ENCODE measurements around the gene EXOC6B. TPM values are rescaled to one million over a fixed set of nuclear protein-coding genes. Genes with fewer than 3 reads are reported as not detected.

Gene EXOC6B
- total RNA-seq, 1 experiment from 2014 or later: not detected

DNA sequence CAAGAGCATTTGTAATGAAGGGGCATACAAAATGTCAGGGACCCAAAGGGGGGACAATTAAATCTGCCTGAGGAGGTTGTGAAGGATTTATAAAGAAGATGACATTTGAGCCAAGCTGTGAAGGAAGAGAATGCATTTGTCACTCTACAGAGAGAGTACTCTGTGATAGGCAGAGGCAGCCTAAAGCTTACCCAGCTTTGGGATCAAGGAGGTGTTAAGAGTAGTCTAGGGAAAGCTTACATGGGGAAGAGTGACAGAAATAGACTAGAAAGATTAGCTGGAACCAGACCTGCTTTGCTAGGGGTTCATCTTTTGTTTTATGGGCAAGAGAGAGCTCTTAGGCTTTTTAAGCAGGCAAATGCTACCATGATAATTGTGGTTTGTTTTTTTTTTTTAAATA lies 509.1 kb downstream of the EXOC6B start:
- no peaks in the 10 kb centered on the region for H3K9me2 ChIP-seq (replicated peaks; ENCODE audit: insufficient read depth, low read length)
- no peak overlapping the region for H3K27ac ChIP-seq (ENCODE audit: low read length)
- no peaks in the 10 kb centered on the region for H4K20me1 ChIP-seq (ENCODE audit: insufficient read depth, low read depth, low read length)
- no peak overlapping the region for H2AFZ ChIP-seq (ENCODE audit: low read length)
- no peak overlapping the region for H3K4me2 ChIP-seq (ENCODE audit: low read depth, low read length, poor library complexity, severe bottlenecking)
- no peaks in the 10 kb centered on the region for H3K36me3 ChIP-seq (ENCODE audit: insufficient read depth, low read length)
- H3K79me2 ChIP-seq (ENCODE audit: low read length): no peaks in the 10 kb centered on the region
- H3K9me3 ChIP-seq (ENCODE audit: low read length): no peaks in the 10 kb centered on the region
- no peaks in the 10 kb centered on the region for H3K4me1 ChIP-seq (ENCODE audit: low read length)
- DNase-seq: no peak
- H3K9ac ChIP-seq (ENCODE audit: low read length): no peak overlapping the region
- H3K27me3 ChIP-seq (ENCODE audit: low read length): no peaks in the 10 kb centered on the region
- H3K4me3 ChIP-seq (ENCODE audit: low read length): no peak overlapping the region

DNA sequence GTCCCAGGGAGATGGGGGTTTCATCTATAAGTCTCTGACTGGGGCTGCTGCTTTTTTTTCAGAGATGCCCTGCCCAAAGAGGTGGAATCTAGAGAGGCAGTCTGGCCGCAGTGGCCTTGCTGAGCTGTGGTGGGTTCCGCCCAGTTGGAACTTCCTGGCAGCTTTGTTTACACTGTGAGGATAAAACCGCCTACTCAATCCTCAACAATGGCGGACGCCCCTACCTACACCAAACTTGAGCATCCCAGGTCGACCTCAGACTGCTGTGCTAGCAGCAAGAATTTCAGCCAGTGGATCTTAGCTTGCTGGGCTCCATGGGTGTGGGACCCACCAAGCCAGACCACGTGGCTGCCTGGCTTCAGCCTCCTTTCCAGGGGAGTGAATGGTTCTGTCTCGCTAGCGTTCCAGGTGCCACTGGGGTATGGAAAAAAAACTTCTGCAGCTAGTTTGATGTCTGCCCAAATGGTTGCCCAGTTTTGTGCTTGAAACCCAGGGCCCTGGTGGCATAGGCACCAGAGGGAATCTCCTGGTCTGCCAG lies 525.6 kb downstream of the EXOC6B start:
- Histone ChIP-seq H3K9me3 (ENCODE audit: low read length) (no peaks in the 10 kb centered on the region), H3K9ac (ENCODE audit: low read length) (no peak overlapping the region), H3K27ac (ENCODE audit: low read length) (no peak overlapping the region), H3K4me2 (ENCODE audit: low read depth, low read length, poor library complexity, severe bottlenecking) (no peak overlapping the region), H3K9me2 (replicated peaks; ENCODE audit: insufficient read depth, low read length) (no peaks in the 10 kb centered on the region), H3K79me2 (ENCODE audit: low read length) (no peaks in the 10 kb centered on the region), H3K27me3 (ENCODE audit: low read length) (no peaks in the 10 kb centered on the region), H4K20me1 (ENCODE audit: insufficient read depth, low read depth, low read length) (no peaks in the 10 kb centered on the region), H3K4me1 (ENCODE audit: low read length) (no peaks in the 10 kb centered on the region), H2AFZ (ENCODE audit: low read length) (no peak overlapping the region), H3K36me3 (ENCODE audit: insufficient read depth, low read length) (no peaks in the 10 kb centered on the region), H3K4me3 (ENCODE audit: low read length) (no peak overlapping the region)
- DNase-seq: no peak

GRCh38 chr2:72293620-72294019 lies 532.2 kb downstream of the EXOC6B start:
- H3K9me2 ChIP-seq (replicated peaks; ENCODE audit: insufficient read depth, low read length): no peaks in the 10 kb centered on the region
- H2AFZ ChIP-seq (ENCODE audit: low read length): no peak overlapping the region
- no peaks in the 10 kb centered on the region for H3K9me3 ChIP-seq (ENCODE audit: low read length)
- H4K20me1 ChIP-seq (ENCODE audit: insufficient read depth, low read depth, low read length): no peaks in the 10 kb centered on the region
- no peak overlapping the region for H3K9ac ChIP-seq (ENCODE audit: low read length)
- H3K27ac ChIP-seq (ENCODE audit: low read length): no peak overlapping the region
- no peaks in the 10 kb centered on the region for H3K27me3 ChIP-seq (ENCODE audit: low read length)
- peak; percentile 21 for DNase-seq
- no peaks in the 10 kb centered on the region for H3K79me2 ChIP-seq (ENCODE audit: low read length)
- no peak overlapping the region for H3K4me3 ChIP-seq (ENCODE audit: low read length)
- no peaks in the 10 kb centered on the region for H3K4me1 ChIP-seq (ENCODE audit: low read length)
- no peaks in the 10 kb centered on the region for H3K36me3 ChIP-seq (ENCODE audit: insufficient read depth, low read length)
- H3K4me2 ChIP-seq (ENCODE audit: low read depth, low read length, poor library complexity, severe bottlenecking): no peak overlapping the region

DNA sequence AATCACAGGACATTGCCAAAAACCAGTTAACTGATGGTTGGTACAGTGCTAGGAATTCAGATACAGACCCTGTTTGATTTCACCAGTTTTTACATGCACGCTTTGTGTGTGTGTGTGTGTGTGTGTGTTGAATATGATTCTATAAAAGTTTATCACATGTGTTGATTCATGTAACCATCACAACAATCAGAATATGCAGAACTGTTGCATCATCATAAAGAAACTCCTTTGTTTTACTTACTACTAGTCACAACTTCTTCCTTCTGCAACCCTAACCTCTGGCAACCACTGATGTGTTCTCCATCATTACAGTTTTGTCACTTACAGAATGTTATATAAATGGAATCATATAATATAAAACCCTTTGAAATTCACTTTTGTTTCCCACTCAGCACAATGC lies 533.4 kb downstream of the EXOC6B start:
- DNase-seq: no peak
- Histone ChIP-seq H2AFZ (ENCODE audit: low read length) (no peak overlapping the region), H3K9ac (ENCODE audit: low read length) (no peak overlapping the region), H3K4me1 (ENCODE audit: low read length) (no peaks in the 10 kb centered on the region), H3K4me3 (ENCODE audit: low read length) (no peak overlapping the region), H3K4me2 (ENCODE audit: low read depth, low read length, poor library complexity, severe bottlenecking) (no peak overlapping the region), H3K9me2 (replicated peaks; ENCODE audit: insufficient read depth, low read length) (no peaks in the 10 kb centered on the region), H3K79me2 (ENCODE audit: low read length) (no peaks in the 10 kb centered on the region), H3K36me3 (ENCODE audit: insufficient read depth, low read length) (no peaks in the 10 kb centered on the region), H4K20me1 (ENCODE audit: insufficient read depth, low read depth, low read length) (no peaks in the 10 kb centered on the region), H3K9me3 (ENCODE audit: low read length) (no peaks in the 10 kb centered on the region), H3K27ac (ENCODE audit: low read length) (no peak overlapping the region), H3K27me3 (ENCODE audit: low read length) (no peaks in the 10 kb centered on the region)

DNA sequence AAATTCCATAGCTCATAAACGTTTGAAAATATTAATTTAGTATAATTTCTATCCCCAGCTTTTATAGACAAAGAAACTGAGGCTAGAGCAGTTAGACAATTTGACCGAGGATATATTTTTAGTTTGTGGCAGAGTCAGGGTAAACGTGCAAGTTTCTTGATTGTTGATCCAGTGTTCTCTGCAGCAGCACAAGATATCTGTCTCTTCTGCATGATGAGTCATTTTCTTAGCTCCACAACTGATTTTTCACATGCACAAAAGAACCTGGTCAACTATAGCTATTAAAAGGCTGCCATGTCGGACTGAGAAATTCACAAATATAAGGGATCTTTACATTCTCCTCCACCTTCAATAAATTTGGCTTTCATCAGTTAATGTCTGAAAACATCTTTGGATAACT lies 534.8 kb downstream of the EXOC6B start:
- H3K4me1 ChIP-seq (ENCODE audit: low read length): no peaks in the 10 kb centered on the region
- no peak overlapping the region for H3K4me3 ChIP-seq (ENCODE audit: low read length)
- no peaks in the 10 kb centered on the region for H3K9me2 ChIP-seq (replicated peaks; ENCODE audit: insufficient read depth, low read length)
- no peaks in the 10 kb centered on the region for H3K27me3 ChIP-seq (ENCODE audit: low read length)
- no peaks in the 10 kb centered on the region for H3K36me3 ChIP-seq (ENCODE audit: insufficient read depth, low read length)
- no peaks in the 10 kb centered on the region for H4K20me1 ChIP-seq (ENCODE audit: insufficient read depth, low read depth, low read length)
- H3K27ac ChIP-seq (ENCODE audit: low read length): no peak overlapping the region
- no peak overlapping the region for H2AFZ ChIP-seq (ENCODE audit: low read length)
- DNase-seq: peak; percentile 30
- H3K9me3 ChIP-seq (ENCODE audit: low read length): no peaks in the 10 kb centered on the region
- H3K9ac ChIP-seq (ENCODE audit: low read length): no peak overlapping the region
- H3K4me2 ChIP-seq (ENCODE audit: low read depth, low read length, poor library complexity, severe bottlenecking): no peak overlapping the region
- H3K79me2 ChIP-seq (ENCODE audit: low read length): no peaks in the 10 kb centered on the region

GRCh38 chr2:72289736-72290135 lies 536.1 kb downstream of the EXOC6B start:
- no peaks in the 10 kb centered on the region for H3K9me2 ChIP-seq (replicated peaks; ENCODE audit: insufficient read depth, low read length)
- no peaks in the 10 kb centered on the region for H3K9me3 ChIP-seq (ENCODE audit: low read length)
- H4K20me1 ChIP-seq (ENCODE audit: insufficient read depth, low read depth, low read length): no peaks in the 10 kb centered on the region
- H3K4me2 ChIP-seq (ENCODE audit: low read depth, low read length, poor library complexity, severe bottlenecking): no peak overlapping the region
- H3K36me3 ChIP-seq (ENCODE audit: insufficient read depth, low read length): no peaks in the 10 kb centered on the region
- no peak overlapping the region for H3K27ac ChIP-seq (ENCODE audit: low read length)
- no peak overlapping the region for H3K9ac ChIP-seq (ENCODE audit: low read length)
- H3K4me1 ChIP-seq (ENCODE audit: low read length): no peaks in the 10 kb centered on the region
- no peaks in the 10 kb centered on the region for H3K27me3 ChIP-seq (ENCODE audit: low read length)
- no peaks in the 10 kb centered on the region for H3K79me2 ChIP-seq (ENCODE audit: low read length)
- no peak overlapping the region for H3K4me3 ChIP-seq (ENCODE audit: low read length)
- peak; percentile 4 for DNase-seq
- no peak overlapping the region for H2AFZ ChIP-seq (ENCODE audit: low read length)

DNA sequence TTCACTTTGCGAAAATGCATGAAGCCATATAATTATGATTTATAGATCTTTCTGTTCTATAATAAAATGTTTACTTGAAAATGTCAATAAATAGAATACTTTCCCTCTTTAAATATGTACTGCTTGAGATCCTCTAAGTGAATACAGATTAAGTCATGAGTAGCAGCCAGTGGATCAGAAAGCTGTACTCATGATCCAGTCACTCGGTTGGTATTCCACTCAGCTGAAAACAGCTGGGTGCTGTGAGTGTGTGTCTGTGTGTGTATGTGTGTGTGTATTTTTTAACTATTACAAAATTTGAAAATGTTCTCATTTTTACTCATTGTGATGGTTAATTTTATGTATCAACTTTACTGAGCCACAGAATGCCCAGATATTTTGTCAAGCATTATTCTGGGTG lies 536.5 kb downstream of the EXOC6B start:
- Histone ChIP-seq H3K9ac (ENCODE audit: low read length) (no peak overlapping the region), H3K27me3 (ENCODE audit: low read length) (no peaks in the 10 kb centered on the region), H3K36me3 (ENCODE audit: insufficient read depth, low read length) (no peaks in the 10 kb centered on the region), H3K4me3 (ENCODE audit: low read length) (no peak overlapping the region), H2AFZ (ENCODE audit: low read length) (no peak overlapping the region), H4K20me1 (ENCODE audit: insufficient read depth, low read depth, low read length) (no peaks in the 10 kb centered on the region), H3K79me2 (ENCODE audit: low read length) (no peaks in the 10 kb centered on the region), H3K27ac (ENCODE audit: low read length) (no peak overlapping the region), H3K4me2 (ENCODE audit: low read depth, low read length, poor library complexity, severe bottlenecking) (no peak overlapping the region), H3K4me1 (ENCODE audit: low read length) (no peaks in the 10 kb centered on the region), H3K9me2 (replicated peaks; ENCODE audit: insufficient read depth, low read length) (no peaks in the 10 kb centered on the region), H3K9me3 (ENCODE audit: low read length) (no peaks in the 10 kb centered on the region)
- DNase-seq: peak; percentile 22

DNA sequence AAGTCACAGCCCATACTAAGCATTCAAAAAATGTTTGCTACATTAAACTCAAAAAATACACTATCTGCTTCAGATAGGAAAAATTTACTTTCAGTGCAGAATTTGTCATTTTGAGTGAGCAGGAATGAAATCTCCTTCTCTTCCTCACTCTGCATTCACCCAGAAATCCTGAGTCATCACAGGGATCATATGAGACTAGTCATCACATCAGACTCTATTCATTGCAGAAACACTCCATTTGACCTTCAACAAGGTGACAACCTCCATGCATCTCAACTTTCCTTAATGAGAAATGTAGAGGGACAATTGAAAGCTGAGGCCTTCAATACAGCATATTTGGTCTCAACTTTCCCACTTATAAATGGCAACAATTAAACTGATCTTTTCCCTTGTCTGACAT lies 547.8 kb downstream of the EXOC6B start:
- H3K4me3 ChIP-seq (ENCODE audit: low read length): no peak overlapping the region

DNA sequence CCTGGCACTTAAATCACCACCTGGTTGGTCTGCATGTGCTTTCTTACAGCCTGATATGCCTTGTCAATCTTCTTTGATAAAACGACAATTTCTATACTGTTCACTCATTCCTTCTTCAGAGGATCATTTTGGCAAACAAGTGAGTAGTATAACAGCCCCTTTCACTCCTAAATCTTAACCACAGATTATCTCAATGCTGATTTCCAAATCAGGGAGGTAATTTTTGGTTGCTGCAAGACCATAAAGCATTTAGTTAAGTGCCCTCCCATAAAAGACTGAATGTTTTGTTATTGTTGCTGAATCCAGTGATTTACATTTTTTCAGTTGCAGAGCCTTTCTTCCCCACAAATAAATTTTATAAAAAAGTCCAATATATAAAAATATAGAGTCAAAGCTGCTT lies 549.0 kb downstream of the EXOC6B start:
- Histone ChIP-seq H3K4me1 (ENCODE audit: low read length) (no peaks in the 10 kb centered on the region), H3K4me2 (ENCODE audit: low read depth, low read length, poor library complexity, severe bottlenecking) (no peak overlapping the region), H3K36me3 (ENCODE audit: insufficient read depth, low read length) (no peaks in the 10 kb centered on the region), H3K4me3 (ENCODE audit: low read length) (no peak overlapping the region), H2AFZ (ENCODE audit: low read length) (no peak overlapping the region), H4K20me1 (ENCODE audit: insufficient read depth, low read depth, low read length) (no peaks in the 10 kb centered on the region), H3K27me3 (ENCODE audit: low read length) (no peaks in the 10 kb centered on the region), H3K9ac (ENCODE audit: low read length) (no peak overlapping the region), H3K9me3 (ENCODE audit: low read length) (no peaks in the 10 kb centered on the region), H3K79me2 (ENCODE audit: low read length) (no peaks in the 10 kb centered on the region), H3K27ac (ENCODE audit: low read length) (no peak overlapping the region), H3K9me2 (replicated peaks; ENCODE audit: insufficient read depth, low read length) (no peaks in the 10 kb centered on the region)
- peak; percentile 26 for DNase-seq

More for the DNA sequence above, 547.8 kb downstream of the EXOC6B start:
- no peak for DNase-seq
- Histone ChIP-seq H3K9me2 (replicated peaks; ENCODE audit: insufficient read depth, low read length) (no peaks in the 10 kb centered on the region), H3K4me2 (ENCODE audit: low read depth, low read length, poor library complexity, severe bottlenecking) (no peak overlapping the region), H3K27ac (ENCODE audit: low read length) (no peak overlapping the region), H3K4me1 (ENCODE audit: low read length) (no peaks in the 10 kb centered on the region), H3K79me2 (ENCODE audit: low read length) (no peaks in the 10 kb centered on the region), H3K9me3 (ENCODE audit: low read length) (no peaks in the 10 kb centered on the region), H3K9ac (ENCODE audit: low read length) (no peak overlapping the region), H4K20me1 (ENCODE audit: insufficient read depth, low read depth, low read length) (no peaks in the 10 kb centered on the region), H3K36me3 (ENCODE audit: insufficient read depth, low read length) (no peaks in the 10 kb centered on the region), H2AFZ (ENCODE audit: low read length) (no peak overlapping the region), H3K27me3 (ENCODE audit: low read length) (no peaks in the 10 kb centered on the region)
